ENCODE data around the gene VPS51. TPM values are rescaled to one million over a fixed set of nuclear protein-coding genes. Genes with fewer than 3 reads are reported as not detected.
A peak's percentile ranks its signal among the peaks of the same experiment; 100 is the strongest.
"Not testable (repeated sequence)": the region's sequence is repeated elsewhere in the genome, so short reads cannot be mapped to it uniquely, and the experiment has no call there.

VPS51 gene
- total RNA-seq, 1 donor from 2014 or later = 92.2 TPM

- Histone ChIP-seq H3K4me3 (no peak overlapping the region), H3K27ac (replicated peaks) (no peak overlapping the region), H3K36me3 (peaks cover 15% of the 10 kb centered on the region), H3K27me3 (ENCODE audit: low read depth) (no peaks in the 10 kb centered on the region), H3K9me3 (replicated peaks) (no peaks in the 10 kb centered on the region), H3K4me1 (peaks cover 35% of the 10 kb centered on the region)
- intact Hi-C loops (cut with micrococcal nuclease) = no loop called here
- no peak for DNase-seq
- no peak for TF ChIP-seq CTCF (IDR thresholded peaks at IDR 0.05; ENCODE audit: borderline replicate concordance)
Measured at GRCh38 chr11:65136515-65137096, 40.6 kb downstream of the VPS51 start.

- Histone ChIP-seq H3K27ac (replicated peaks) (no peak overlapping the region), H3K4me1 (no peaks in the 10 kb centered on the region), H3K27me3 (ENCODE audit: low read depth) (no peaks in the 10 kb centered on the region), H3K36me3 (no peaks in the 10 kb centered on the region), H3K4me3 (no peak overlapping the region), H3K9me3 (replicated peaks) (peaks cover 2% of the 10 kb centered on the region)
- intact Hi-C loops (cut with micrococcal nuclease) = no loop called here
- no peak for DNase-seq
- no peak for TF ChIP-seq CTCF (IDR thresholded peaks at IDR 0.05; ENCODE audit: borderline replicate concordance)
Measured at GRCh38 chr11:65141896-65142494, 46.0 kb downstream of the VPS51 start.

DNA sequence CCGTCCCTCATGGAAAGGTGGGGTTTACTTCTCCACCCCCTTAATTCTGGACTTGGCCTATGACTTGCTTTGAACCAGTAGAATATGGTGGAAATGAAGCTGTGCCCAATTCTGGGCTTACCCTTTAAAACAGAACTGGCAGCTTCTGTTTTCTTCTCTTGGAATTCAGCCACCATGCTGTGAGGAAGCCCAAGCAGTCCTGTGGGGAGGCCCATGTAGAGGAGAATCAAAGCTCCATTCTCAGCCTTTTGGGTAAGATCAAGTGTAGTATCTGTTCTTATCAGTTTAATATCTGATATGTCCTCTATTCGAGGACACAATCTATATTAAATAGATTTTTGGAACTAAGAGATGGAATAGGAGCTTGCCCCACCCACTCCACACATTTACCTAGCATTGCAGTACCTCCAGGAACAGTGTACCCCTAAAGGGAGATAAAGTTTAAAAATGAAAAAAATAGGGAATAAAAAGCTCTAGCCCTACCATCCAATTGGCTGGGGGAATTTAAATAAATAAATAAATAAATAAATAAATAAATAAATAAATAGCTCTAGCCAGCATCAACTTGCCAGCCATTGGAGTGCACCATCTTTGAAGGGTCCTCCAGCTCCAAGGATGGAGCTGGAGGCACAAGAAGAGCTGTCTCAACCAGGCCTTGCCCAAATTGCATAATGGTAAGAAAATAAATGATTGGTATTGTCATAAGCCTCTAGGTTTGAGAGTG lies 51.5 kb downstream of the VPS51 start:
- no peak for TF ChIP-seq CTCF (IDR thresholded peaks at IDR 0.05; ENCODE audit: borderline replicate concordance)
- peaks cover 10% of the 10 kb centered on the region for H3K9me3 ChIP-seq (replicated peaks)
- H3K36me3 ChIP-seq = no peaks in the 10 kb centered on the region
- H3K4me1 ChIP-seq = peaks cover 18% of the 10 kb centered on the region
- no peak overlapping the region for H3K4me3 ChIP-seq
- intact Hi-C loops (cut with micrococcal nuclease) = no loop called here
- H3K27me3 ChIP-seq (ENCODE audit: low read depth) = no peaks in the 10 kb centered on the region
- no peak overlapping the region for H3K27ac ChIP-seq (replicated peaks)
- DNase-seq = no peak

DNA sequence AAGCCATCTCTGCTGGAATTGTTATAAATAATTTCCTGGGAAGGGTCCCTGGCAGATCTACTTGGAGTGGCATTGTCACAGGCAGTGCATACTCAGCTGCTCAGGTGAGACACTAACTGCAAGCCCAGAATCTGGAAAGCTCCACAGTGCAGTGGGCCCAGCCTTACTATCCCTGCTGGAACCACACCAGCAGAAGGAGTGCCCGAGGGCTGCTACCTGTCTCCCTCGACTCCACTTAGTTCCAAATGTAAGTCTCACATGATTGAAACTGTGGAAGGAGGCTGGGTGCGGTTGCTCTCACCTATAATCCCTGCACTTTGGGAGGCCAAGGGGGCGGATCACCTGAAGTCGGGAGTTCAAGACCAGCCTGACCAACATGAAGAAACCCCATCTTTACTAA lies 52.6 kb downstream of the VPS51 start:
- Histone ChIP-seq H3K4me3 (no peak overlapping the region), H3K27ac (replicated peaks) (no peak overlapping the region), H3K36me3 (no peaks in the 10 kb centered on the region), H3K9me3 (replicated peaks) (peaks cover 10% of the 10 kb centered on the region), H3K27me3 (ENCODE audit: low read depth) (no peaks in the 10 kb centered on the region), H3K4me1 (peaks cover 18% of the 10 kb centered on the region)
- no peak for DNase-seq
- no peak for TF ChIP-seq CTCF (IDR thresholded peaks at IDR 0.05; ENCODE audit: borderline replicate concordance)
- intact Hi-C loops (cut with micrococcal nuclease) = no loop called here

GRCh38 chr11:65150131-65150508 lies 54.1 kb downstream of the VPS51 start:
- H3K4me3 ChIP-seq; H3K36me3 ChIP-seq; H3K27me3 ChIP-seq (ENCODE audit: low read depth); H3K9me3 ChIP-seq (replicated peaks); intact Hi-C loops (cut with micrococcal nuclease); DNase-seq: not testable (repeated sequence)
- Histone ChIP-seq H3K4me1 (peaks cover 18% of the 10 kb centered on the region), H3K27ac (replicated peaks) (peak overlapping the region; percentile 77)

All from left ventricle myocardium inferior (tissue), 1 donor.